ENCODE results near the gene ZSCAN23.

The ZSCAN23 gene

GRCh38 chr6:28423546-28423945, 19.7 kb downstream of the ZSCAN23 start:
- Histone ChIP-seq H3K4me3 (ENCODE audit: low read length, poor library complexity, severe bottlenecking) (no peak overlapping the region), H2AFZ (ENCODE audit: low read length) (no peak overlapping the region), H3K4me2 (ENCODE audit: low read depth, low read length, poor library complexity, severe bottlenecking) (no peak overlapping the region), H3K36me3 (ENCODE audit: insufficient read depth, low read length) (no peaks in the 10 kb centered on the region), H3K27me3 (ENCODE audit: insufficient read depth, low read length, poor library complexity, severe bottlenecking) (no peaks in the 10 kb centered on the region), H3F3A (ENCODE audit: low read depth) (no peaks in the 10 kb centered on the region), H3K79me2 (ENCODE audit: insufficient read depth, low read length) (no peaks in the 10 kb centered on the region), H3K9me2 (replicated peaks; ENCODE audit: low read depth, low read length) (no peaks in the 10 kb centered on the region), H3K9me3 (ENCODE audit: insufficient read depth, low read depth, low read length) (peaks cover 3% of the 10 kb centered on the region; the same call in 1 of the 2 replicates), H3K9ac (ENCODE audit: low read depth, low read length, poor library complexity, severe bottlenecking) (no peak overlapping the region), H4K20me1 (ENCODE audit: insufficient read depth, low read length, poor library complexity, severe bottlenecking) (no peaks in the 10 kb centered on the region), H3K4me1 (ENCODE audit: insufficient read depth, low read length, poor library complexity, severe bottlenecking) (no peaks in the 10 kb centered on the region)
- no peak for TF ChIP-seq EZH2phosphoT487 (IDR thresholded peaks at IDR 0.05; ENCODE audit: borderline replicate concordance)
- TF ChIP-seq, protein P1, sequence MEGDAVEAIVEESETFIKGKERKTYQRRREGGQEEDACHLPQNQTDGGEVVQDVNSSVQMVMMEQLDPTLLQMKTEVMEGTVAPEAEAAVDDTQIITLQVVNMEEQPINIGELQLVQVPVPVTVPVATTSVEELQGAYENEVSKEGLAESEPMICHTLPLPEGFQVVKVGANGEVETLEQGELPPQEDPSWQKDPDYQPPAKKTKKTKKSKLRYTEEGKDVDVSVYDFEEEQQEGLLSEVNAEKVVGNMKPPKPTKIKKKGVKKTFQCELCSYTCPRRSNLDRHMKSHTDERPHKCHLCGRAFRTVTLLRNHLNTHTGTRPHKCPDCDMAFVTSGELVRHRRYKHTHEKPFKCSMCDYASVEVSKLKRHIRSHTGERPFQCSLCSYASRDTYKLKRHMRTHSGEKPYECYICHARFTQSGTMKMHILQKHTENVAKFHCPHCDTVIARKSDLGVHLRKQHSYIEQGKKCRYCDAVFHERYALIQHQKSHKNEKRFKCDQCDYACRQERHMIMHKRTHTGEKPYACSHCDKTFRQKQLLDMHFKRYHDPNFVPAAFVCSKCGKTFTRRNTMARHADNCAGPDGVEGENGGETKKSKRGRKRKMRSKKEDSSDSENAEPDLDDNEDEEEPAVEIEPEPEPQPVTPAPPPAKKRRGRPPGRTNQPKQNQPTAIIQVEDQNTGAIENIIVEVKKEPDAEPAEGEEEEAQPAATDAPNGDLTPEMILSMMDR (conservative IDR thresholded peaks at IDR 0.05; ENCODE audit: low read length) = no peak

GRCh38 chr6:28413681-28414080, 29.6 kb downstream of the ZSCAN23 start:
- Histone ChIP-seq H3K36me3 (ENCODE audit: insufficient read depth, low read length) (no peaks in the 10 kb centered on the region), H3K9me3 (ENCODE audit: insufficient read depth, low read depth, low read length) (no peaks in the 10 kb centered on the region), H3K4me2 (ENCODE audit: low read depth, low read length, poor library complexity, severe bottlenecking) (no peak overlapping the region), H3F3A (ENCODE audit: low read depth) (no peaks in the 10 kb centered on the region), H3K27me3 (ENCODE audit: insufficient read depth, low read length, poor library complexity, severe bottlenecking) (no peaks in the 10 kb centered on the region), H3K9me2 (replicated peaks; ENCODE audit: low read depth, low read length) (no peaks in the 10 kb centered on the region), H3K4me3 (ENCODE audit: low read length, poor library complexity, severe bottlenecking) (no peak overlapping the region), H3K9ac (ENCODE audit: low read depth, low read length, poor library complexity, severe bottlenecking) (no peak overlapping the region), H4K20me1 (ENCODE audit: insufficient read depth, low read length, poor library complexity, severe bottlenecking) (no peaks in the 10 kb centered on the region), H3K4me1 (ENCODE audit: insufficient read depth, low read length, poor library complexity, severe bottlenecking) (no peaks in the 10 kb centered on the region), H3K79me2 (ENCODE audit: insufficient read depth, low read length) (no peaks in the 10 kb centered on the region), H2AFZ (ENCODE audit: low read length) (no peak overlapping the region)
- no peak for TF ChIP-seq EZH2phosphoT487 (IDR thresholded peaks at IDR 0.05; ENCODE audit: borderline replicate concordance)
- TF ChIP-seq, protein P1 (conservative IDR thresholded peaks at IDR 0.05; ENCODE audit: low read length) = no peak

- TF ChIP-seq EZH2phosphoT487 (IDR thresholded peaks at IDR 0.05; ENCODE audit: borderline replicate concordance) = no peak
- TF ChIP-seq, protein P1 (conservative IDR thresholded peaks at IDR 0.05; ENCODE audit: low read length) = no peak
- no peak overlapping the region for H3K4me3 ChIP-seq (ENCODE audit: low read length, poor library complexity, severe bottlenecking)
- no peaks in the 10 kb centered on the region for H3K36me3 ChIP-seq (ENCODE audit: insufficient read depth, low read length)
- no peaks in the 10 kb centered on the region for H4K20me1 ChIP-seq (ENCODE audit: insufficient read depth, low read length, poor library complexity, severe bottlenecking)
- H3K9me3 ChIP-seq (ENCODE audit: insufficient read depth, low read depth, low read length) = no peaks in the 10 kb centered on the region
- H3K4me1 ChIP-seq (ENCODE audit: insufficient read depth, low read length, poor library complexity, severe bottlenecking) = no peaks in the 10 kb centered on the region
- H3K9ac ChIP-seq (ENCODE audit: low read depth, low read length, poor library complexity, severe bottlenecking) = no peak overlapping the region
- H2AFZ ChIP-seq (ENCODE audit: low read length) = no peak overlapping the region
- H3K27me3 ChIP-seq (ENCODE audit: insufficient read depth, low read length, poor library complexity, severe bottlenecking) = no peaks in the 10 kb centered on the region
- H3F3A ChIP-seq (ENCODE audit: low read depth) = no peaks in the 10 kb centered on the region
- no peaks in the 10 kb centered on the region for H3K79me2 ChIP-seq (ENCODE audit: insufficient read depth, low read length)
- H3K9me2 ChIP-seq (replicated peaks; ENCODE audit: low read depth, low read length) = no peaks in the 10 kb centered on the region
- H3K4me2 ChIP-seq (ENCODE audit: low read depth, low read length, poor library complexity, severe bottlenecking) = no peak overlapping the region
Measured at GRCh38 chr6:28410767-28411166, 32.5 kb downstream of the ZSCAN23 start.
